HG03442 (cell line): Measurements from ENCODE around the gene TTLL5.

ENCODE experiments used
- ATAC-seq: cut with Tn5 transposase; IDR thresholded peaks from one replicate; pipeline ENCODE4 v1.9.1; 2021; ENCODE audit warnings: mild to moderate bottlenecking, moderate library complexity; ENCODE audit not compliant: unreplicated experiment

TTLL5 gene

DNA sequence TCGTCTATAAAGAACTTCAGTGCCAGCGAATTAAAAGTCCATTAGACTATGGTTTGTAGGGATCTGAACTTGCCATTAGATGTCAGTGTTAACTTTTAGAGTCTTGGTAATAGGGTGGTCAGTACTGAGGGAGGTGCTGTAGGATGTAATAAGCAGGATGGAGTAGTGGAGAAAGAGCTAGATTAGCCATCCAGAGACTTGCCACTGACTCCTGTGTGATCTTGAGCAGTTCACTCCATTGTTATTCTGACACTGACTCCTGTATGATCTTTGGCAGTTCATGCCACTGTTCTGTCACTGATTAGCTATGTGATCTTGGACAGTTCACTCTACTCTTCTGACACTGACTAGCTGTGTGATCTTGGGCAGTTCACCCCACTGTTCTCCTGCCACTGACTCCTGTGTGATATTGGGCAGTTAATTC, 133.6 kb downstream of the TTLL5 start:
- no peak for ATAC-seq

DNA sequence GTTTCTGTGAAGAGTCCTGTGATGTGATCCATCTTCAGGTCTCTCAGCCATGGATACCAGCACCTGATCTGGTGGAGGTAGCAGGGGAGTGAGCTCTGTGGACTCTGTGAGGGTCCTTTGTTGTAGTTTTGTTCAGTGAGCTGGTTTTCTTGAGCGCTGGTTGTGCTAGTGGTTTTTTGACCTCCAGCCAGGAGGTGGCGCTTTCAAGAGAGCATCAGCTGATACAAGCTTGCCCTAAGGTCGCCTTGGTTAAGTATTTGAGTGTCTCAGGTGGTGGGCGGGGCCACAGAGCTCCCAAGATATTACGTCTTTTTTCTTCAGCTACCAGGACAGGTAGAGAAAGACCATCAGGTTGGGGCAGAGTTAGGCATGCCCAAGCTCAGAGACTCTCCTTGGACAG, 139.7 kb downstream of the TTLL5 start:
- ATAC-seq: no peak

DNA sequence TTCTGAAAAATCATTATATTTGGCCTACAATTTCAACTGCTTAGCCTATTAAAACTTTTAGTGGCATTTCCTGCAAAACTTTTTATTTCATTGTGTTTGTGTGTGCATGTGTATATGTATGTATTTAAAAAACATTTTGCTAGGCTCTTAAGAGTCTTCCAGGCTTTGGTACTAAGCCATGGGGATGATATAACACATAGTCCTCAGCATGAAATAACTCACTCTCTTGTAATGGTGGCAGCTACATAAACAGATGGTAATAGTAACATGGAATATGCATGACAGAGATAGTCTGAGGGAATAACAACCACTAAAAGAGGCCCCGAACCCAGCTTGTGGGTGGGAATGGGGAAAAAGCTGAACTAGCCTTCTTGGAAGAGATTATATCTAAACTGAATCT, 141.4 kb downstream of the TTLL5 start:
- ATAC-seq: no peak

DNA sequence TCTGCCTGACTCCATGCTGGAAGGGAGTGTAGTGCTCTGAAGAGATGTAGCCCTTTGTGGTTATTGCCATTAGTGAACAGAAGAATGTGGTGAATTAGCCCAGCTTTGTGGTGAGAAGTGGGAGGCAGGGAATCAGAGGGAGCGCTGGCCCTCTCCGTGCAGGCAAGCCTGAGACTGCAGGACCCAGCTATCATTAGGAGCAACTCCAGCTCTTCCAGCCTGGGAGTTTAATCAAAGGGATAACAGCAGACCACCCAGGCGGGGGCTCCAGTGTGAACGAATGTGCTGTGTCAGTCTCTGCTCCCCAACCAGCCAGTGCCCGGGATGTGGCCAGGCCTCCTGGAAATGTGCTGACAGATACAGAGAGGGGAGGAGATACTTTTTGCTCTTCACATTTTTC, 142.7 kb downstream of the TTLL5 start:
- ATAC-seq: no peak

DNA sequence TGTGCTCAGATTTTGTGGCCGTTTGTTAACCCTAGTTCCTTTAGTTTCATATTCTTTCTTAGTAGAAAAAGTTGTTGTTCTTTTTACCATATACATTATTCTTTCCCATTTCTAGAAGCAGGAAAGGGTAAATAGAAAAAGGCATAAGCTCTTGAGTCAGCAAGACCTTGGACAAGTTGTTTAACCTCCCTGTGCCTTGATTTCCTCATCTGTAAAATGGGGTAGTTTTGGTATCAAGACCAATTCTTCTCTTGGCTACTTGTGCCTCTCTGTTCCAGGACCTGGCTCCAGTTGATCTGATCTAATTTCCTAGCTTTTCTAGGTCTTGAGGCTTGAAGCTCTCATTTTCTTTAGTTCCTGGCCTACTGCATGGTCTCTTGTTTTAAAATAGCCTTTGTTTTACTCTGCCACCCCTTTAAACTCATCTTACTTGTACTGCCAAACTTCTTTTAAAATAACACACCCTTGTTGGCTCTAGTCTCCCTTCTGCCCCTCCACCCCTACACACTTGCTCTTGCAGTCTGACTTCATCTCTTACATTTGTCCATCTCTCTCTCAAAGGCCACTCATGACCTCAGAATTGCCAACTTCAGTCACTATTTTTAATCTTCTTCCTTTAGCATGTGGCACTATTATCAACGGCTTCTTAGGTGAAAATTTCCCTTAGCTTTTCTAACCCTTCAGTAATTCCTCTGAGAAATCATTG, 143.7 kb downstream of the TTLL5 start:
- no peak for ATAC-seq

DNA sequence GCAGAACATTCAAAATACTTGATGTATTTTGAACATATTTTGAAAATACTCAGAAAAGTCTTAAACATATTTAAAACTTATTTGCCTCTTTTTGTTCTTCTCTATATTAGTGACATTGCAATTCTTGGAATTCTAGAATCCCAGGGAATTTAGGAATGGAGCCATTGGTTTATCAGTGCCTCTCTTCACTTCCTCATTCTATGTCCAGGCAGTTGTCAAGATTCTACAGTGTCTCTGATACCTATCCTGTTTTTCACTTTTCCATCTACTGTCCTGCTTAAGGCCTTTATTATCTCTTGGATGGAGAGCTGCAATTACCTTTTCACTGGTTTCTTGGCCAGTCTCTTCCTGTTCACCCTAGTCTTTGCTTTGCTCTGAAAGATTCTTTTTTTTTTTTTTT, 144.6 kb downstream of the TTLL5 start:
- no peak for ATAC-seq

DNA sequence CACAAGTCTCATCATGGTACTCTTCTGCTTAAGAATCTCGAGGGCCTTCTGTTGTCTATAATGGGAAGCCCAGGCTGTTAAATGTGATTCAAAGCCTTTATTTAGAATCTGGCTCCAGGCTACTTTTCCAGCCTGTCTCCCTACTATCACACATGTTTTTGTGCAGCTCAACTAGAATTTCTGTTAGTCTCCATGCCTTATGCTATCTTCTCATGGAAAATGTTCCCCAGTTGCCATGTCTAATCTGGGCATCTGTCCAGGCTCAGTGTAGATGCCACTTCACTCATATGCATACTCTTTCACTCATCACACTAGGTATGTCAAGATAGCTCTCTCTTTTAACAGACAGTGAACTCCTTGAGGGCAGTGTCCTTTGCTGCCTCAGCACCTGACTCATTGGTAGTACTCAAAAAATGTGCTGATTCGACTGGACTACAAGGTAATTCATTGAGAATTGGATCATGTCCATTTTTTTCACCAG, 145.3 kb downstream of the TTLL5 start:
- ATAC-seq: no peak

DNA sequence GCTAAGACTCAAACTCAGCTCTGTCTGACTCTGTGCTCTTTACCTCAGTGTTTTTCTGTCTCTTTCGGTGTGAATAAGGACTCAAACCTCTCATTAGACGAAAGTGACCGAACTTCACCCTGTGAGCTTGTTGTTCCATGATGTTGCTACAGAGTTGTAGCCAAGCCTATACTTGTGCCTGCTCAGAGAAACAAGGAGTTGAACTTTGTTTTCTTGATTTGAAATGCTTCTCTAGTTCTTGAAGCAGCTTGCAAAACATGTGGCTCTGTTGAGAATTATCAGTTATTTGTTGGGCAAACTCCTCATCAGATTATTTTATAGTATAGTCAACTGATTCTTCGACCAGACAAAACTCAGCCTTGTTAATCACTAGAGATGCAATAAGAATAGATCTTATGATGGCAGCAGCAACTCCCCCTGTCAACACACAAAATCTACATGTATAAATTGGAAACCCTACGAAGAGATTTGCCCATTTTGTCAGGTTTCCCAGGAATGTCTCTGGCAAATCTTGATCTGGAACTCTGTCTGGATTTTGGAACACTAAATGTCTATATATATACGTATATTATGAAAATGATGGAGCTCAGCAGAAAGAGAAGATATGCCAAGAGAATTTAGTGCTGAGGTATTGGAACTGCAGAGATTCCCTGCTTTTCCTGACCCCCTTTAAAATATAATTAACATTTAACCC, 146.8 kb downstream of the TTLL5 start:
- ATAC-seq: no peak

DNA sequence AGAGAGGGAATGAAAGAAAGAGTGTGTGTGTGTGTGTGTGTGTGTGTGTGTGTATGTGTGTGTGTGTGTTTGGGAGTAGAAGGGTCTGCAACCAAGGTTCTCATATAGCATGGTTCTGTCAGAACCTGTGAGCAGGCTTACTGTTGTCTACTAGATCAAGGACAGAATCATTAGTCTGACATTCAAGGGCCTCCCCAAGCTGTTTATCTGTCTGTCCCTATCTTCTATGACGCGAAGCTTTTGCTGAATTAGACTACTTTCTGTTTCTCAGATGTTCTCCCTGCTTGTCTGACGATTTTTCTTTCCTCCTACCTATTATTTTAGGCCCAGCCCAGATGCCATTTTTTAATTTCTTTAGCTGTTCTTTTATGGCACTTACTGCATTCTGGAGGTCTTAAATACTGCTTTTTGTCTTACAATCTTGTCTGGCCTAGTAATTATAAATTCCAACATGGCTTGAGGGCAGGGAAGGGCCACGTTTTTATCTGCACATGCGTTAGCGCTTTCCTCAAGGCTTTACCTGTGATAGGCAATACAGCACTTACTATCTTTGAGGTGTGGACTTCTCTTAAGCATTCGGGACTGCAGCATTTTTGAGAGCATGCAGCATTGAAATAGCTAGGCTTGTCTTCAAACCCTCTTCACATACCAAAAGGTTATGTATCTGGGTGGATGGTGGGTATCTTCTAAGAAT, 150.2 kb downstream of the TTLL5 start:
- ATAC-seq: no peak

DNA sequence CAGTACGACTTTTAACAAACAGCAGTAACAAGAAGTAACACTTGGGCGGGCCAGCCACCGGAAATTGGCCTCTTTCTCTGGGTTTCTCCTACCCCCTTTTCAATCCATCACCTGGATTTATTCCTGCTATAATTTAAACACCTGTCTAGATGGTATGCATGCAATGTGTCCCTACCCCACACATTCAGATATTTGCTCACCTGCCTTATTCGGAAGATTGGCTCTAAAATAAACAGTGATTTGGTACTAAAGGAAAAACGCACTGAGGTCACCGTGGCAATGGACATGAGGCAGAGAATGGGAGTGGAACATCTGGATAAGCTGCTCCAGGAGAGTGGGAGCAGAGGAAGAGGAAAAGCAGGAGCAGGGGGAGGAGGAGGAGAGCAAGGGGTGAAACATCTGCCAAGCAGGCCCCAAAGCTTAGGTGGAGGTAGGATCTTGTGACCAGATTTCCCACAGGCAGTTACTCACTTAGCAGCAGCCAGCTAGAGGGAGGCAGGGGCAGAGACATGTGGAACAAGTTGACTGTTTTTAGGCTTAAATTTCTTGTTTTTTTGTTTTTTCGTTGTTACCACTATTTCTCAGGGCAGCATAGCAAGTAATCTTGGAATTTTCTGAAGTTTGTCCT, 150.9 kb downstream of the TTLL5 start:
- ATAC-seq: no peak

DNA sequence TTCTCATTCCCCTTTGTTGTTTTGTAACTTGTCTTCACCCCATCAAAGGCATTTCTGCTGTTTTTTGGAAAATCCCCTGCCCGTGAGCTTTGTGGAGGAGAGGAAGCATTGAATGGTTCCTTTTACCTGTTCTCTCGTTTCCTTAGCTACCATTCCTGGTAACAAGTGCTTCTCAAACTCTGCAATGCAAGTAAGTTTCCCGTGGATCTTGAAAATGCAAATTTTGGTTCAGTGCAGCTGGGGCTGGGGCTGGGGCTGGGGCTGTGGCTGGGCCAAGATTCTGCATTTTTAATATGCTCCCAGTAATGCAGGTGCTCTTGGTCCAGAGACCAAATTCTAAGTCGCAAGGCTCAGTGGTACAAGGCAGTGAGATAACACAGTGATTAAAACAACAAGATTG, 151.6 kb downstream of the TTLL5 start:
- ATAC-seq: no peak

DNA sequence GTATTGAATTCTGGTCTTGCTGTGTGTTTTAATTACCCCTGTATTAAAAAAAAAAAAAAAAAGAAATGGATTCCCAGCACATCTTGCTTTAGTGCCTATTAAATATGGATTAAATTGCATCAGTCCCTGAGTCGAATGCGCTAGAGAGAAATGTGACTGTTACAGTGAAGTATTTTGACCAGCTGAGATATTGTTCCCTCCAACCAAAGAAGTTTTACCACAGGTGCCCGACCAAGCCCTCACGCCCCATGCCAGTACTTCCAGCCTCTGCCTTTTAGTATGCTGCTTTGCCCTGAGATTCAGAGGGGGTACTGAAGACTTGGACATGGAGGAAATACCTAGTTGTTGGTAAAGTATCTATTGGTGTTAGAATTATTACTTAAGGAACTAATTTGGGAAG, 159.7 kb downstream of the TTLL5 start:
- ATAC-seq: no peak

DNA sequence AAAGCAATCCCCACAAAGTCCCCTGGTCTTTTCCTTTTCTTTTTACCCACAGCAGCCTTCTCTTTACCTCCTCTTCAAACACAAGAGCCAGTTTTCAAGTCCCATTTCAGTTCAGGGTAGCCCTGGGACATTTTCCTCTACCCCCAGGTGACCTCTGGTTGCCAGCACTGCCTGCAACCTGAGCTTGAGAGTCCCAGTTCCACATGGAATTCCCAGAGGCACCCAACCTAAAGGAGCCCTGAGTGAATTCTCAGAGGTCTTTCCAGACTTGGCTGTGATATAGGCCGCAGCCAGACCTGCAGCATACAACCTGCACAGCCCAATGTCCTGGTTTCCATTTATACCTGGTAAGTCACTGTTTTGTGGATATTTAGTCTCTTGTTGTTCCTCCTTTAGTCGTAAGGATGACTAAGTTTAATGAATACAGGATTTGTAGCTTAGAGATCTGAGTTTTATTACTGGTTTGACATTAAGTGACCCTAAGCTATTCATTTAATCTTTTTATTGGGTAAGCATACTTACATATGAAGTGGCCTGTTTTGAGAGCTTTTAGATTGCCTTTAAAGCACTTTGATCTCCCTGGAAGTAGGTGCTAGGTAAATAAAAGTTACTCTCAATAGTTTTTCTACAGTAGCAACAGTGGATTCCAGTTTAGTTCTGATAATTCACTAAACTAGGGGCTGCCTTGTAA, 160.9 kb downstream of the TTLL5 start:
- no peak for ATAC-seq

DNA sequence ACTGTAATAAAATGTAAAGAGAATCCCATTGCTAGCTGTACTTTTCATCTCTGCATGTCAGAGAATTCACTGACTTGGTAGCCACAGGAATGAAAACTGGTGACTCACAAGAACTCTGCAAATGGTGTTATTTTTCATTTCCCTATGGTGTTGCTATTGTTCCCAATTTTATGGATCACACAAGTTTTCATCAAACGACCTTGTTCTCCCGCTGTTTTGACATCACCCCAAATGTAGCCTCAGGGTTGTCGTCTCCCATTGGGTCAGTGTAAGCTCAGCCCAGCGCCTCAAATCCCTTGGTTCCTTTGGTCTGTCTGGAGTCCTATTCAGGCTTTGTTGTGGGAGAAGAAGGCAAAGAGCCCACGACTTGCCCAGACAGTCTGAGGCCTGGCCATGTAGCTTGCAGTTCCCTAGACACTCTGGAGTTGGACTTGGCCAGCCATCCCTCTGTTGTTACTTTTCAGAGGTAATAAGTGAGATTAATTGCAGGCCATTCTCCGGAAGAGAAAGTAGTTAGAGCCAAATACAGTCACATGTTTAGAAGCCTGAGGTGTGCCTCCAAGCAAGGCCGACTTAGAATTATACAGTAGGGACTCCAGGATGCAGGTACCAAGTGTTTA, 161.6 kb downstream of the TTLL5 start:
- ATAC-seq: no peak

DNA sequence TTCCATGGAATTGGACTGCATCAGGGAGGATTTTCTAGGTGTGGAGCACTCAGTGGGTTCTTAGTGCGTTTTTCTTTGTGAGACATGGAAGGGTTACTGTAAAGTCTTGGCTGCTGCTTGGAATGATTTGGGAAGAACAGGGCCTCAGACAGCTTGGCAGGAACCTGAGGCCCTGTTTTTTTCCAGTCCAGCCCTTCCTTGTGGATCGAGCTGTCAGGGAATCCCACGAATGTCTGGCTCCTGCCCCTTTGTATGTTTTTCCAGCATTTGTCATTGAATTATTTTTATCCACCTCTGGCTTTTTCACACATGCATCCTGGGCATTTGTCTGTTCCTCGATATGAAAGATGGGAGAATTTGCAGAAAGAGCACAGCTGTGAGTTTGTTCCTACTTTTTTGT, 162.3 kb downstream of the TTLL5 start:
- no peak for ATAC-seq

DNA sequence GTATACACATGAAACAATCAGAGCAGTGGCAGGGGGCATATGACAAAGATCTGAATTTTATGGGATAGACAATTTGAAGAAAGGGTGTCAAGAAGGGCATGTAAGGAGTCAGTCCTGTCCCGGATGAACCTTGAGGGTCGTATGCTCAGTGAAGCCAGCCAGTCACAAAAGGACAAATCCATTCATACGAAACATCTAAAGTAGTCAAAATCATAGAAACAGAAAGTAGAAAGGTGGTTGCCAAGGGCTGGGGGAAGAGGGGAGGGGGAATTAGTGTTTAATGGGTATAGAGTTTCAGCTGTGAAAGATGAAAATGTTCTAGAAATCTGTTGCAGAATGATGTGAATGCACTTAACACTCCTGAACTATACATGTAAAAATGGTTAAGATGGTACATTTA, 163.3 kb downstream of the TTLL5 start:
- no peak for ATAC-seq

DNA sequence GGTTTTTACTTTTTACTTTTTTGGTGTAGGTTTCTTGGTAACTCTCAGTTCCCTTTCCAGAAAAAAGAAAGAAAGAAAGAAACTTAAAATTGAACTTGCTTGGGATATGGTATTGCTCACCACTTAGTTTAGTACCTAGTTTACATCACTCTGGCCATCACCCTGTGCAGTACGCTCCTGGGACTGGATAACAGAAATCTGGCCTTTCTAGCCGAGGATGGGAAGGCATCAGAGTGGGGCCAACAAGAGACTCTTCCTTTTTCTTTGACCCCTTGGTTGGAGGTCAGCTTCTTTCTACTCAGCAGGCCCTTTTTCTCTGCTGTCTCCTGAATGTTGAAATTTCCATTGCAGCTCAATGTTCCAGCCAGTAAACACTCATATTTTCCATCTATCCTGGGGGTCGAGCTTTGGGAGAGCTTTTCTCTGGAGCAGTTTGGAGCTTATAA, 164.1 kb downstream of the TTLL5 start:
- no peak for ATAC-seq

DNA sequence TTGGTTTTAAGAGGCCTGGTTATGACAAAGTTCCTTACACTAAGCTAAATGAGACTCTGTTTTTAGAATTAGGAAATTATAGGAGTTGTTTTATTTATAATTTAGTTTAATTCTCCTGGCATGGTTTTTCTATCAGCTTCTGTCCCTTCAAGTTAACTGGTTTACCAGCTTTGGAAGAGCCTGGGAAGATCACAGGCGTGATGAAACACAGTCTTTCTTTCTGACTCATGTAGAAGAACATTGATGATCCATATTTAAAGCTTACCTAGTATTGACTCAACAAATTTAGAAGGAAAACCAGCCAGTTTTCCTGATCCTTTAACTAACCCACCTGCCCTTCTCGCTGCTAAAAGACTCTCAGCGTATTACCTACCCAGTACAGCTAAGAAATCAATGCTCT, 165.6 kb downstream of the TTLL5 start:
- ATAC-seq: no peak

DNA sequence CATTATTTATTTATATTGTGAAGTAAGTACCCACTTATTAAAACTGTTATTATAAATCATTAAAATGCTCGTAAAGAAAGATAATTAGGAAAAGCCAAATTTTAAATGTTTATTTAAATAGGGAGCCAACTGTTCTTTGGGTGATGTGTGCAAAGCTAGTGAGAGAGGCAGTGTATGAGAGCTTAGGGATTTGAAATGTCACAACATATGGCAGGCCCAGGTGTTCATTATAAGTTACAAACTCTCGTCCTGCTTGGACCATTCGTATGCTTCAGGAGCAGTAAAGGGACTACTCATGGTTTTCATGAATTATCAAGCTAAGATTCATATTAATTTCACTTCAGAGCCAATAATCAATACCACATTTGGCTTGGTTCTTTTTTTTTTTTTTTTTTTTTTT, 166.3 kb downstream of the TTLL5 start:
- no peak for ATAC-seq

DNA sequence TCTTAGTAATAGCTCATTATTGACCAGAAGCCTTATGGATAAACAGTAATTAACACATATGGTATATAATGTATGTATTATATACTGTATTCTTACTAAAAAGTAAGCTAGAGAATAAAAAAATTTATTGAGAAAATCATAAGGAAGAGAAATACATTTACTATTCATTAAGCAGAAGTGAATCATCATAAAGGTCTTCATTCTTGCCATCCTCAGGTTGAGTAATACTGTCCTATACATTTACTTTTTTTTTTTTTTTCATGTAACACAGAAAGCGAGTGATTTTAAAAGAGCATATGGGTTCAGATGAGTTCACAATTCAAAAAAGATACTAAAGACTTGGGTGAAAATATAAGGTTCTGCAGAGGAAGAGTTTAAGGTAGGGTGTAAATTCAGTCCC, 168.3 kb downstream of the TTLL5 start:
- no peak for ATAC-seq
